Measurements from ENCODE around the gene ZNF695. TPM values are rescaled to one million over a fixed set of nuclear protein-coding genes. Genes with fewer than 3 reads are reported as not detected.

Gene ZNF695
- total and polyA plus RNA-seq, 9 of the 15 experiments (the other 6 are each of a cell fraction or from before 2014, with no cell fraction given), result 8.7 to 15.2 (median 10.9) TPM

DNA sequence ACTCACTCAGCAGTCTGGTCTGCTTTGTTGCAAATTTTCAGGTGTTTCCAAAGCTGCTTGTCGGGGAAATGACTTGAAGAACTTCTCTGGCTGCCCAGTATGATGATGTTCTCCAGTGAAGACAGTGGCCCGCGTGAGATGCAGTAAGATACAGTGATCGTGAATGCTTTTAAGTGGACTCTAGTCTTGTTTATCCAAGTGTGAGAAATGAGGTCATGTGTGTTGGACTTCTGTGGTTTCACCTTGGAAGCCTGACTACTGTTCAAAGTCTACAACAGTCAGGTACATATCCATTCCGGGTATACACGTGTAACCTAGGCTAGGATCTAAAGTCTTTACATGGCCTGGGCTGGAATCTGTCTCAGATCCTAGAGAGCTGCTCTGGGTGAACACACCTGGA is 29.1 kb downstream of the ZNF695 start:
- Histone ChIP-seq H3K79me2 (ENCODE audit: control insufficient read depth, insufficient read depth, low read length) (no peaks in the 10 kb centered on the region), H3K36me3 (ENCODE audit: control insufficient read depth, insufficient read depth, low read length) (peaks cover 15% of the 10 kb centered on the region), H3K4me2 (ENCODE audit: insufficient read depth, low read length) (no peak overlapping the region), H3K27me3 (ENCODE audit: control insufficient read depth in 2 of 2, insufficient read depth in 2 of 2, low read length in 2 of 2) (no peaks in the 10 kb centered on the region), H4K20me1 (replicated peaks; ENCODE audit: control insufficient read depth, insufficient read depth, low read length) (no peaks in the 10 kb centered on the region), H3K9me3 (replicated peaks; ENCODE audit: control insufficient read depth, insufficient read depth, low read depth, low read length) (peaks cover 29% of the 10 kb centered on the region), H2AFZ (ENCODE audit: low read depth, low read length) (no peak overlapping the region), H3K4me3 (no peak overlapping the region), H3K9me1 (ENCODE audit: control insufficient read depth, insufficient read depth, low read length) (no peaks in the 10 kb centered on the region), H3K27ac (ENCODE audit: extremely low read depth, low read depth, low read length) (no peak overlapping the region), H3K4me1 (replicated peaks in 1 of 2; ENCODE audit: control insufficient read depth in 2 of 2, insufficient read depth in 2 of 2, low read length in 2 of 2) (no peaks in the 10 kb centered on the region), H3K9ac (ENCODE audit: insufficient read depth in 1 of 2, low read depth in 2 of 2, low read length in 2 of 2) (no peak overlapping the region)
- no peak for ATAC-seq
- in situ Hi-C loops (cut with MboI) (no loop called here), intact Hi-C loops (cut with micrococcal nuclease) (no loop called here)
- CTCF ChIA-PET (ENCODE audit: low intra/inter-chr PET ratio), result no interaction called here
- FAIRE-seq, result no peak
- DNase-seq (ENCODE audit: extremely low read depth in 1 of 4, low spot score in 3 of 4), result no peak
- WGBS (ENCODE audit: insufficient coverage, low coverage, missing lambda C conversion rate), result 50% methylated on average over 6 of the region's 6 CpGs
- TF ChIP-seq ZNF699 (CRISPR knock-in tag; IDR thresholded peaks at IDR 0.05; ENCODE audit: insufficient replicate concordance) (no peak), FOXO4 (CRISPR knock-in tag; IDR thresholded peaks at IDR 0.05) (no peak), ARNT (IDR thresholded peaks at IDR 0.05) (no peak), NELFE (IDR thresholded peaks at IDR 0.05; ENCODE audit: insufficient read depth, insufficient read length) (no peak), RBM14 (IDR thresholded peaks at IDR 0.05; ENCODE audit: borderline replicate concordance, insufficient read depth, low read depth, low read length) (no peak), TAF1 (IDR thresholded peaks at IDR 0.05; ENCODE audit: control insufficient read depth, extremely low read depth, insufficient read depth, low read length, severe bottlenecking) (no peak), ZNF75A (CRISPR knock-in tag; IDR thresholded peaks at IDR 0.05) (no peak), ZNF584 (CRISPR knock-in tag; IDR thresholded peaks at IDR 0.05; ENCODE audit: low read depth) (no peak)
- TF ChIP-seq, protein P1, sequence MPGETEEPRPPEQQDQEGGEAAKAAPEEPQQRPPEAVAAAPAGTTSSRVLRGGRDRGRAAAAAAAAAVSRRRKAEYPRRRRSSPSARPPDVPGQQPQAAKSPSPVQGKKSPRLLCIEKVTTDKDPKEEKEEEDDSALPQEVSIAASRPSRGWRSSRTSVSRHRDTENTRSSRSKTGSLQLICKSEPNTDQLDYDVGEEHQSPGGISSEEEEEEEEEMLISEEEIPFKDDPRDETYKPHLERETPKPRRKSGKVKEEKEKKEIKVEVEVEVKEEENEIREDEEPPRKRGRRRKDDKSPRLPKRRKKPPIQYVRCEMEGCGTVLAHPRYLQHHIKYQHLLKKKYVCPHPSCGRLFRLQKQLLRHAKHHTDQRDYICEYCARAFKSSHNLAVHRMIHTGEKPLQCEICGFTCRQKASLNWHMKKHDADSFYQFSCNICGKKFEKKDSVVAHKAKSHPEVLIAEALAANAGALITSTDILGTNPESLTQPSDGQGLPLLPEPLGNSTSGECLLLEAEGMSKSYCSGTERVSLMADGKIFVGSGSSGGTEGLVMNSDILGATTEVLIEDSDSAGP (CRISPR knock-in tag; IDR thresholded peaks at IDR 0.05), result no peak
- TF ChIP-seq, protein P2, sequence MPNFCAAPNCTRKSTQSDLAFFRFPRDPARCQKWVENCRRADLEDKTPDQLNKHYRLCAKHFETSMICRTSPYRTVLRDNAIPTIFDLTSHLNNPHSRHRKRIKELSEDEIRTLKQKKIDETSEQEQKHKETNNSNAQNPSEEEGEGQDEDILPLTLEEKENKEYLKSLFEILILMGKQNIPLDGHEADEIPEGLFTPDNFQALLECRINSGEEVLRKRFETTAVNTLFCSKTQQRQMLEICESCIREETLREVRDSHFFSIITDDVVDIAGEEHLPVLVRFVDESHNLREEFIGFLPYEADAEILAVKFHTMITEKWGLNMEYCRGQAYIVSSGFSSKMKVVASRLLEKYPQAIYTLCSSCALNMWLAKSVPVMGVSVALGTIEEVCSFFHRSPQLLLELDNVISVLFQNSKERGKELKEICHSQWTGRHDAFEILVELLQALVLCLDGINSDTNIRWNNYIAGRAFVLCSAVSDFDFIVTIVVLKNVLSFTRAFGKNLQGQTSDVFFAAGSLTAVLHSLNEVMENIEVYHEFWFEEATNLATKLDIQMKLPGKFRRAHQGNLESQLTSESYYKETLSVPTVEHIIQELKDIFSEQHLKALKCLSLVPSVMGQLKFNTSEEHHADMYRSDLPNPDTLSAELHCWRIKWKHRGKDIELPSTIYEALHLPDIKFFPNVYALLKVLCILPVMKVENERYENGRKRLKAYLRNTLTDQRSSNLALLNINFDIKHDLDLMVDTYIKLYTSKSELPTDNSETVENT (CRISPR knock-in tag; IDR thresholded peaks at IDR 0.05), result no peak
- no TSS peak for BruUV-seq (replicated peaks)
- POLR2A ChIA-PET, result interaction anchor here (0.6 kb wide), 1 partner anchor 405 kb away, joined by 3 read pairs; no protein-coding TSS in a partner anchor

Measured in K562 (cell line).